Measurements from ENCODE around the gene EIF4H. TPM values are rescaled to one million over a fixed set of nuclear protein-coding genes. Genes with fewer than 3 reads are reported as not detected.
"Not testable (repeated sequence)": the region's sequence is repeated elsewhere in the genome, so short reads cannot be mapped to it uniquely, and the experiment has no call there.

The EIF4H gene
- polyA plus RNA-seq, 2 donors = 148 to 205 TPM

DNA sequence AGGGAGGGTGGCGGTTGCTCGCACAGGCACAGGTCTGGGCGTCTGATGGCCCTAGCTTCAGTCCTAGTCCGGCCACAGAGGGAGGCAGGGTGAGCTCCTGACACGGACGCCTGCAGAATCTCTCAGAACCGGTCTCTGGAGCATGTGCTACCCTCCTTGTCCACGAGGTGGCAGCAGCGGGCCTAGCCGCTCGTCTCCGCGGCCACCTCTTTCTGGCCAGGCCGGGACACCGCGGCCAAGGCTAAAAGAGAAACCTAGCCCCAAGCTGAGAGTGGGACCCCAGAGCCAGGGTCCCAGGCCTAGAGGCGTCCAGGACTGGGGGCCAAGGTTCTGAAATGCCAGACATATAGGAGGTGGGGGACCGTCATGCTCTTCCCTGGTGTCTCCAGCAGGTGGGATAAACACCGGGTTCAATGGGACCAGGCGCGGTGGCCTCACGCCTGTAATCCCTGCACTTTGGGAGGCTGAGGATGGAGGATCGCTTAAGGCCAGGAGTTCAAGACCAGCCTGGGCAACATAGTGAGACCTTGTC lies 32.5 kb downstream of the EIF4H start:
- H3K9me3 ChIP-seq (ENCODE audit: control insufficient read depth in 2 of 2, insufficient read depth in 1 of 2, low read depth in 1 of 2, low read length in 1 of 2) = no peaks in the 10 kb centered on the region
- no peak overlapping the region for H3K4me3 ChIP-seq (ENCODE audit: low read depth in 1 of 2, low read length in 2 of 2)
- peaks cover 0 to 3% of the 10 kb centered on the region in 2 donors for H3K4me1 ChIP-seq (ENCODE audit: control insufficient read depth in 2 of 2, insufficient read depth in 2 of 2, low read length in 1 of 2)
- H3K27me3 ChIP-seq (ENCODE audit: control insufficient read depth in 1 of 2, insufficient read depth in 2 of 2, low read length in 2 of 2) = no peaks in the 10 kb centered on the region
- H3K27ac ChIP-seq (ENCODE audit: low read depth in 2 of 2, low read length in 1 of 2) = no peak overlapping the region
- no peaks in the 10 kb centered on the region for H3K36me3 ChIP-seq (ENCODE audit: control insufficient read depth in 2 of 2, insufficient read depth in 2 of 2, low read length in 1 of 2)
- 10 to 11% methylated on average over 23 of the region's 23 CpGs for WGBS, 2 donors

DNA sequence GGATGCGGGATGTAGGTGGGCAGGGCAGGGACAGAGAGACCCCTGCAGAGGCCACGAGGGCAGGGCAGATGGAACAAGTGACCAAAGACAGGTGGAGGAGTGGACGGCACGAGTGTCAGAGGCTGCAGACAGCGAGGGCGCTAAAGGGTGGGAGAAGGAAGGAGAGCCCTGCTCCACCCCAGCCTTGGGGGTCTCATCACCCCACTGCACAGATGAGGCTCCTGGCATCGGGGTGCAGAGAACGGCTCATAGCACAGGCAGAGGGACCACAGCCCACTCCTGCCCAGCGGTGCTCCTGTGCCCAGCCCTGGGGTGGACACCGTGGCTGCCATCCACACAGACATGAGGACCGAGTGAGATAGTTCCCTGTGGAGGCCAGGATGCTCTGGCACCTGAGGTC lies 33.4 kb downstream of the EIF4H start:
- WGBS, 2 donors = 88 to 89% methylated on average over 11 of the region's 11 CpGs
- no peaks in the 10 kb centered on the region for H3K27me3 ChIP-seq (ENCODE audit: control insufficient read depth in 1 of 2, insufficient read depth in 2 of 2, low read length in 2 of 2)
- peaks cover 0 to 3% of the 10 kb centered on the region in 2 donors for H3K4me1 ChIP-seq (ENCODE audit: control insufficient read depth in 2 of 2, insufficient read depth in 2 of 2, low read length in 1 of 2)
- H3K4me3 ChIP-seq (ENCODE audit: low read depth in 1 of 2, low read length in 2 of 2) = no peak overlapping the region
- no peaks in the 10 kb centered on the region for H3K36me3 ChIP-seq (ENCODE audit: control insufficient read depth in 2 of 2, insufficient read depth in 2 of 2, low read length in 1 of 2)
- H3K27ac ChIP-seq (ENCODE audit: low read depth in 2 of 2, low read length in 1 of 2) = no peak overlapping the region
- no peaks in the 10 kb centered on the region for H3K9me3 ChIP-seq (ENCODE audit: control insufficient read depth in 2 of 2, insufficient read depth in 1 of 2, low read depth in 1 of 2, low read length in 1 of 2)

DNA sequence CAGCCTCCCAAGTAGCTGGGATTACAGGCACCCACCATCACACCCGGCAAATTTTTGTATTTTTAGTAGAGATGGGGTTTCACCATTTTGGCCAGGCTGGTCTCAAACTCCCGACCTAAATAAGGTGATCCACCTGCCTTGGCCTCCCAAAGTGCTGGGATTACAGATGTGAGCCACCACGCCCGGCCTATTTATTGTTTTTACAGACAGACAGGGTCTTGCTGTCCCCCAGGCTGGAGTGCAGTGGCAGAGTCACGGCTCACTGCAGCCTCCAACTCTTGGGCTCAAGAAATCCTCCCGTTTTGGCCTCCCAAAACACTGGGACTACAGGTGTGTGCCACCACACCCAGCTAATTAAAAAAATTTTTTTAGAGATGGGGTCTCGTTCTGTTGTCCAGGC lies 34.1 kb downstream of the EIF4H start:
- H3K9me3 ChIP-seq (ENCODE audit: control insufficient read depth in 2 of 2, insufficient read depth in 1 of 2, low read depth in 1 of 2, low read length in 1 of 2); H3K4me3 ChIP-seq (ENCODE audit: low read depth in 1 of 2, low read length in 2 of 2); H3K27me3 ChIP-seq (ENCODE audit: control insufficient read depth in 1 of 2, insufficient read depth in 2 of 2, low read length in 2 of 2); H3K4me1 ChIP-seq (ENCODE audit: control insufficient read depth in 2 of 2, insufficient read depth in 2 of 2, low read length in 1 of 2); H3K36me3 ChIP-seq (ENCODE audit: control insufficient read depth in 2 of 2, insufficient read depth in 2 of 2, low read length in 1 of 2); H3K27ac ChIP-seq (ENCODE audit: low read depth in 2 of 2, low read length in 1 of 2): not testable (repeated sequence)
- 93 to 94% methylated on average over 7 of the region's 7 CpGs for WGBS, 2 donors

DNA sequence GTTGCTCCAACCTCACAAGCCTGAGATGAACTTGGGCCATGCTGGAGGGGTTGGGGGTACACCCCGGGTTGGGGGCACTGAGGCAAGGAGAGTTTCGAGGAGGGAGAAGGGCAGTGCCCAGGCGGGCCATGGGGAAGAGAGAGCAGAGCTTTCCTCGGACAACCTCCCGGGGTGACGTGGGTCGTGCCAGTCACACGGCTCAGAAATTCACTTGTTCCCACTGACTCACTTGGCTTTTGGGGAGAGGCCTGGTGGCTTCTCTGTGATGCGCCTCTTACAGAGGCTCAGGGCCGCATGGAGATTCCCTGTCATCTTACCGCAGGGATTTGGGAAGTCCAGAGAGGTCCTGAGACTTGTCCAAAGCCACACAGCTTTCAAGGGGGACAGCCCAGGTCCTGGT lies 38.5 kb downstream of the EIF4H start:
- no peaks in the 10 kb centered on the region for H3K27me3 ChIP-seq (ENCODE audit: control insufficient read depth in 1 of 2, insufficient read depth in 2 of 2, low read length in 2 of 2)
- H3K4me3 ChIP-seq (ENCODE audit: low read depth in 1 of 2, low read length in 2 of 2) = no peak overlapping the region
- WGBS, 2 donors = 87 to 90% methylated on average over 11 of the region's 11 CpGs
- no peak overlapping the region for H3K27ac ChIP-seq (ENCODE audit: low read depth in 2 of 2, low read length in 1 of 2)
- H3K36me3 ChIP-seq (ENCODE audit: control insufficient read depth in 2 of 2, insufficient read depth in 2 of 2, low read length in 1 of 2) = no peaks in the 10 kb centered on the region
- H3K4me1 ChIP-seq (ENCODE audit: control insufficient read depth in 2 of 2, insufficient read depth in 2 of 2, low read length in 1 of 2) = peaks cover 0 to 3% of the 10 kb centered on the region in 2 donors
- H3K9me3 ChIP-seq (ENCODE audit: control insufficient read depth in 2 of 2, insufficient read depth in 1 of 2, low read depth in 1 of 2, low read length in 1 of 2) = no peaks in the 10 kb centered on the region

DNA sequence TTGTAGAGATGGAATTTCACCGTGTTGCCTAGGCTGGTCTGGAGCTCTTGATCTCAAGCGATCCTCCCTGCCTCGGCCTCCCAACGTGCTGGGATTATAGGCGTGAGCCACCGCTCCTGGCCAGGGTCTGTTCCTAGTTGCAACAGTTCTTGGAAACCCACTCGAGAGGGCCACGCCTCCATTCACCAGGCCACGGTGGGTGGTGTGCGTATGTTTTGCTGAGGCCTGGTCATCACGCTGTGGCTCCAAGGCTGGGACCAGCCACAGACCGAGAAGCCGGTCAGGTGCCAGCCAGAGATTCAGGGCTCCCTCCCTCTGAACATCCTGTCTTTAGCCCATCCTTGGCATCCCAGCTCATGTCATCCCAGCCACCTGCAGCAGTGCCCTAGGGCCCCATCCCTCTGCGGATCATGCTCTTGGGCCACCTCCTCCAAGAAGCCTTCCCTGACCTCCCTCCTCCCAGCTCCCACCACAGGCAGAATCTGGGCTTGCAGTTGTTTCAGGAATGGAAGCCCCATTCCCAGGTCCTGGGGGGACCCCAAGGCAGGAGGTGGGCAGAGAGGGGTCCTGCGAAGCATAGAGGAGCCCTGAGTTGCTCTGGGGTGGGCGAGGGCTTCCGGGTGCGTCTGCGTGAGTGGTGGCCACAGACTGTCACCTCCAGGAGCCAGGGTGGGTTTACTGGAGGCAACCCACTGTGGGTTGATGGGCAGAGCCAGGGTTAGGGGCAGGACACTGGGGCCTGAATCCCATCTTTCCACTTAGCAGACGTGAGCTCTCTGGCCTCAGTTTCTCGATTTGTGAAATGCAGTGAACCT lies 40.9 kb downstream of the EIF4H start:
- H3K27me3 ChIP-seq (ENCODE audit: control insufficient read depth in 1 of 2, insufficient read depth in 2 of 2, low read length in 2 of 2) = no peaks in the 10 kb centered on the region
- peaks cover 0 to 4% of the 10 kb centered on the region in 2 donors for H3K9me3 ChIP-seq (ENCODE audit: control insufficient read depth in 2 of 2, insufficient read depth in 1 of 2, low read depth in 1 of 2, low read length in 1 of 2)
- no peak overlapping the region for H3K4me3 ChIP-seq (ENCODE audit: low read depth in 1 of 2, low read length in 2 of 2)
- WGBS, 2 donors = 87 to 92% methylated on average over 21 of the region's 21 CpGs
- H3K36me3 ChIP-seq (ENCODE audit: control insufficient read depth in 2 of 2, insufficient read depth in 2 of 2, low read length in 1 of 2) = no peaks in the 10 kb centered on the region
- peaks cover 0 to 1% of the 10 kb centered on the region in 2 donors for H3K4me1 ChIP-seq (ENCODE audit: control insufficient read depth in 2 of 2, insufficient read depth in 2 of 2, low read length in 1 of 2)
- H3K27ac ChIP-seq (ENCODE audit: low read depth in 2 of 2, low read length in 1 of 2) = no peak overlapping the region

DNA sequence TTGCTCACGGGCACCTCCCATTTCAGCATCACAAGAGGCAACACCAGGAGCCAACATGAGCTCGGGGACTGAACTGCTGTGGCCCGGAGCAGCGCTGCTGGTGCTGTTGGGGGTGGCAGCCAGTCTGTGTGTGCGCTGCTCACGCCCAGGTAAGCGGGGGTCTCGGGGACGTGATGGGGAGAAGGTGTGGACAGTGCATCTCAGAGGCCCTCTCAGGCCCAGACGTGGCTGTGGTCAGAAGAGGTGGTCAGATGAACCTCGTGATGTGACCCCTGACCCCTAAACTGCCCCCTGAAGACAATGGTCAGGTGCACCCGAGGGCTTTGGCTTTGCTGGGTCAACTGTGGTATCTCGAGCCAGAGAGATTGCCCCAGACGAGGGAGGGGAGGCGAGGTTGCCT lies 41.8 kb downstream of the EIF4H start:
- Histone ChIP-seq H3K4me3 (ENCODE audit: low read depth in 1 of 2, low read length in 2 of 2) (no peak overlapping the region), H3K27me3 (ENCODE audit: control insufficient read depth in 1 of 2, insufficient read depth in 2 of 2, low read length in 2 of 2) (no peaks in the 10 kb centered on the region), H3K27ac (ENCODE audit: low read depth in 2 of 2, low read length in 1 of 2) (no peak overlapping the region), H3K4me1 (ENCODE audit: control insufficient read depth in 2 of 2, insufficient read depth in 2 of 2, low read length in 1 of 2) (peaks cover 0 to 2% of the 10 kb centered on the region in 2 donors), H3K9me3 (ENCODE audit: control insufficient read depth in 2 of 2, insufficient read depth in 1 of 2, low read depth in 1 of 2, low read length in 1 of 2) (peaks cover 0 to 4% of the 10 kb centered on the region in 2 donors), H3K36me3 (ENCODE audit: control insufficient read depth in 2 of 2, insufficient read depth in 2 of 2, low read length in 1 of 2) (no peaks in the 10 kb centered on the region)
- WGBS, 2 donors = 69 to 71% methylated on average over 15 of the region's 15 CpGs

DNA sequence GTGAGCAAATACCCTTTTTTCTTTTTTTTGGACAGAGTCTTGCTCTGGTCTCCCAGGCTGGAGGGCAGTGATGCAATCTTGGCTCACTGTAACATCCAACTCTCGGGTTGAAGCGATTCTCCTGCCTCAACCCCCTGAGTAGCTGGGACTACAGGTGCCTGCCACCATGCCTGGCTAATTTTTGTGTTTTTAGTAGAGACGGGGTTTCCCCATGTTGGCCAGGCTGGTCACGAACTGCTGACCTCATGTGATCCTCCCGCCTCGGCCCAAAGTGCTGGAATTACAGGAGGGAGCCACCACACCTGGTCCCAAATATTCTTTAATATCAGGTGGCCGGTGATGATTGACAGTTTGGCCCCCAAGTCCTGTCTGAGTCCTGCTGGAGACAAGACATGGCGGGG lies 42.2 kb downstream of the EIF4H start:
- Histone ChIP-seq H3K4me1 (ENCODE audit: control insufficient read depth in 2 of 2, insufficient read depth in 2 of 2, low read length in 1 of 2) (peaks cover 0 to 2% of the 10 kb centered on the region in 2 donors), H3K4me3 (ENCODE audit: low read depth in 1 of 2, low read length in 2 of 2) (no peak overlapping the region), H3K27me3 (ENCODE audit: control insufficient read depth in 1 of 2, insufficient read depth in 2 of 2, low read length in 2 of 2) (no peaks in the 10 kb centered on the region), H3K27ac (ENCODE audit: low read depth in 2 of 2, low read length in 1 of 2) (no peak overlapping the region), H3K36me3 (ENCODE audit: control insufficient read depth in 2 of 2, insufficient read depth in 2 of 2, low read length in 1 of 2) (no peaks in the 10 kb centered on the region), H3K9me3 (ENCODE audit: control insufficient read depth in 2 of 2, insufficient read depth in 1 of 2, low read depth in 1 of 2, low read length in 1 of 2) (peaks cover 0 to 4% of the 10 kb centered on the region in 2 donors)
- 57 to 64% methylated on average over 8 of the region's 8 CpGs for WGBS, 2 donors

DNA sequence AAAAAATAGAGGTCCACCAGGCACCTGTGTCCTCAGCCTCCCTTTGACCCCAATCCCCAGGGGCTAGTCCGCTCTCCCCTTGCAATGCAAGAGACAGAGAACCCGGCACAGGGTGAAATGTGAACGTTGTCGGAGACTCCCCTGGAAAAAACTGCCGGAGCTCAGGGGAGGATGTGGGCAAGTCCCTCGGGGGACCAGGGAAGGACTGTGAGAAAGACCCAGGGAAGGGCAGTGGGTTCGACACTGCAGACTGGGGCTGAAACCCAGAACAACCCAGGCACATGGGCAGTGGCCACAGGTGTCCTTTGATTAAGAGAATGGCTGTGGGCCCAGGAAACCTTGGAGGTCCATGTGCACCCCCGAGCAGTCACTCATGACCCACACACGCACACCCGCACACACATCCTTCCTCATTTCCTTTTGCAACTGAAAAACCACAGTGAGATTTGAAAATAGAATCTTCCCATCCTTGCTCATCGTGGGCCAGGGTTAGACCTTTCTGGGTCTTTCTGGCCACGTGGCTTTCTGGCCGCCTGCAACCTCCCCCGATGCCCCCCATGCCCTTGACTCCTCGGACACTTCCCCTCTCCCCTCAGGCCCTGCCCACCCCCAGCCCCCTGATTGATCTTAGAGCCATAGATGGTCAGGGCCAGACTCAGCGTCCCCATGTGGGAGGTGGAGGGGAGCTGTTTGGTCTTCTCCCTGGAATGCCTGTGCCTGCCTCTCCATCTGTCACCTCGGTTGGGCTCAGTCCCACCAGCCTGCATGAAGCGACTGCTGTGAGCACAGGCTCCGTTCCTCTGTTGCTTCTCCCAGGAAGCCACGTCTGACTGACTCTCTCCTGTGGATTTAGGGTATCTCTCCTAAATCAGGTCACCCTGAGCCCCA lies 43.5 kb downstream of the EIF4H start:
- Histone ChIP-seq H3K9me3 (ENCODE audit: control insufficient read depth in 2 of 2, insufficient read depth in 1 of 2, low read depth in 1 of 2, low read length in 1 of 2) (peaks cover 0 to 4% of the 10 kb centered on the region in 2 donors), H3K27ac (ENCODE audit: low read depth in 2 of 2, low read length in 1 of 2) (no peak overlapping the region), H3K27me3 (ENCODE audit: control insufficient read depth in 1 of 2, insufficient read depth in 2 of 2, low read length in 2 of 2) (no peaks in the 10 kb centered on the region), H3K4me1 (ENCODE audit: control insufficient read depth in 2 of 2, insufficient read depth in 2 of 2, low read length in 1 of 2) (peaks cover 0 to 2% of the 10 kb centered on the region in 2 donors), H3K36me3 (ENCODE audit: control insufficient read depth in 2 of 2, insufficient read depth in 2 of 2, low read length in 1 of 2) (no peaks in the 10 kb centered on the region), H3K4me3 (ENCODE audit: low read depth in 1 of 2, low read length in 2 of 2) (no peak overlapping the region)
- WGBS, 2 donors = 58 to 61% methylated on average over 20 of the region's 20 CpGs

DNA sequence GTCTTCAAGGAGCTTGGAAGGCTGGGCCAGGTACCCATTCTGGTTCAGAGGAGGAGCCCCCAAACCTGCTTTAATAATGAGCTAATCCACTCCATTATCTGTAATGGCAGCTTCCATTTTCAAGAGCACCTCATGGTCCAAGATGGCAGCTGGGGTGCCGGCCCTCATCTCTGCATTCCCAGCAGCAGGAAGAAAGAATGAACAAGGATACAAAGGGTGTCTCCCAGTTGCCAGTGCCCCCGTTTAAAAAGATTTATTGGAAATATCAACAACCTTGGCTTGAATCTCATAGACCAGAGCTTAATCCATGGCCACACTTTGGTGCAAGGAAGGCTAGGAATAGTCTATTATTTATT lies 44.2 kb downstream of the EIF4H start:
- Histone ChIP-seq H3K27me3 (ENCODE audit: control insufficient read depth in 1 of 2, insufficient read depth in 2 of 2, low read length in 2 of 2) (no peaks in the 10 kb centered on the region), H3K27ac (ENCODE audit: low read depth in 2 of 2, low read length in 1 of 2) (no peak overlapping the region), H3K4me3 (ENCODE audit: low read depth in 1 of 2, low read length in 2 of 2) (no peak overlapping the region), H3K9me3 (ENCODE audit: control insufficient read depth in 2 of 2, insufficient read depth in 1 of 2, low read depth in 1 of 2, low read length in 1 of 2) (peaks cover 0 to 4% of the 10 kb centered on the region in 2 donors), H3K4me1 (ENCODE audit: control insufficient read depth in 2 of 2, insufficient read depth in 2 of 2, low read length in 1 of 2) (peaks cover 0 to 2% of the 10 kb centered on the region in 2 donors), H3K36me3 (ENCODE audit: control insufficient read depth in 2 of 2, insufficient read depth in 2 of 2, low read length in 1 of 2) (no peaks in the 10 kb centered on the region)
- WGBS, 2 donors = 77 to 79% methylated on average over 2 of the region's 2 CpGs

Measured in esophagus (tissue), 2 donors.